ENCODE data around the gene METTL26. TPM values are rescaled to one million over a fixed set of nuclear protein-coding genes. Genes with fewer than 3 reads are reported as not detected.

The METTL26 gene
- total and polyA plus RNA-seq, 9 of the 15 experiments (the other 6 are each of a cell fraction or from before 2014, with no cell fraction given), result 7.3 to 262 (median 80.9) TPM

DNA sequence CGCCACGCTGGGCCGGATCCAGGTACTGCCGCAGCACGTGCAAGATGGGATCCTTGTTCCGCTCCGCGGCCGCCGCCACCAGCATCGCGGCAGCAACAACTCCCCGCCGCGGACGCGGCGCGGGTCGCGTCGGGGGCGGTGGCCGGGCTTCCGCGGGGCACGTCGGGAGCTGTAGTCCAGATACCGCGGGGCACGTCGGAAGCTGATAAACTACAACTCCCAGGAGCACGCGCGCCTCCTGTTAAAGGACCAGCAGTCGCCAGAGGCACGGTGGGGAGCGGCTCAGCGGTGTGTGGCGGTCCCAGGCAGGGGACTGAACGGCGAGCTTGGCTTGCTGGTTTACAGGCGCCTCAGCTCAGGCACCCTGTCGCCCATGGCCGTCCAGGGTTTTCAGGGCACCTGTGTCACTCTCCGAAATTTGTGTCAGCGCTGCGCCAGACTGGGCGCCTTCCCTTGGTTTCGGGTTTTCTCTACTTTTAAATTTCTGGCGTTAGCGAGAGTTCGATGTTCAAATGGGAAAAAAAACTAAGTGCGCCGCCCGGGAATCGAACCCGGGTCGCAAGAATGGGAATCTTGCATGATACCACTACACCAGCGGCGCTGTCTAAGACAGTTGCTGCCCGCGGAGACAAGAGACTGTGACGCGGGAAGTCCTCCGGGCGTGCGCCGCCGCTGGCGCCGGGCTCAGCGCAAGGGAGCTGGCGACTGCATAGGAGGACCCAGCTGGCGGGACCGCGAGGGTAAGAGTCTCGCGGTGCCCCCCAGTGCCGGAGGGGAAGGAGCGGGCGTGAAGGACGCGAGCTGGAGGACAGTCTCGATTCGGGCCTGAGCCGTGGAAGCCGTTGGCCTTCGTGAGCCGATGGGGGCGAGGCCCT is at the start of gene METTL26 (continued):
- TF ChIP-seq, protein P1, sequence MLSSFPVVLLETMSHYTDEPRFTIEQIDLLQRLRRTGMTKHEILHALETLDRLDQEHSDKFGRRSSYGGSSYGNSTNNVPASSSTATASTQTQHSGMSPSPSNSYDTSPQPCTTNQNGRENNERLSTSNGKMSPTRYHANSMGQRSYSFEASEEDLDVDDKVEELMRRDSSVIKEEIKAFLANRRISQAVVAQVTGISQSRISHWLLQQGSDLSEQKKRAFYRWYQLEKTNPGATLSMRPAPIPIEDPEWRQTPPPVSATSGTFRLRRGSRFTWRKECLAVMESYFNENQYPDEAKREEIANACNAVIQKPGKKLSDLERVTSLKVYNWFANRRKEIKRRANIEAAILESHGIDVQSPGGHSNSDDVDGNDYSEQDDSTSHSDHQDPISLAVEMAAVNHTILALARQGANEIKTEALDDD (IDR thresholded peaks at IDR 0.05), result no peak
- peak; percentile 96 for TF ChIP-seq CTBP1 (IDR thresholded peaks at IDR 0.05; ENCODE audit: borderline replicate concordance)
- no peak for TF ChIP-seq GTF2F1 (IDR thresholded peaks at IDR 0.05; ENCODE audit: low read depth, low read length)
- TF ChIP-seq, protein P2, sequence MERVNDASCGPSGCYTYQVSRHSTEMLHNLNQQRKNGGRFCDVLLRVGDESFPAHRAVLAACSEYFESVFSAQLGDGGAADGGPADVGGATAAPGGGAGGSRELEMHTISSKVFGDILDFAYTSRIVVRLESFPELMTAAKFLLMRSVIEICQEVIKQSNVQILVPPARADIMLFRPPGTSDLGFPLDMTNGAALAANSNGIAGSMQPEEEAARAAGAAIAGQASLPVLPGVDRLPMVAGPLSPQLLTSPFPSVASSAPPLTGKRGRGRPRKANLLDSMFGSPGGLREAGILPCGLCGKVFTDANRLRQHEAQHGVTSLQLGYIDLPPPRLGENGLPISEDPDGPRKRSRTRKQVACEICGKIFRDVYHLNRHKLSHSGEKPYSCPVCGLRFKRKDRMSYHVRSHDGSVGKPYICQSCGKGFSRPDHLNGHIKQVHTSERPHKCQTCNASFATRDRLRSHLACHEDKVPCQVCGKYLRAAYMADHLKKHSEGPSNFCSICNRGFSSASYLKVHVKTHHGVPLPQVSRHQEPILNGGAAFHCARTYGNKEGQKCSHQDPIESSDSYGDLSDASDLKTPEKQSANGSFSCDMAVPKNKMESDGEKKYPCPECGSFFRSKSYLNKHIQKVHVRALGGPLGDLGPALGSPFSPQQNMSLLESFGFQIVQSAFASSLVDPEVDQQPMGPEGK (CRISPR knock-in tag; IDR thresholded peaks at IDR 0.05; ENCODE audit: borderline replicate concordance), result no peak
- TF ChIP-seq SMARCA4 (IDR thresholded peaks at IDR 0.05), result no peak
- no peak for TF ChIP-seq PRMT5 (CRISPR knock-in tag; IDR thresholded peaks at IDR 0.05)
- peak; percentile 31; the same call in 1 of the 2 replicates for TF ChIP-seq TCF3 (CRISPR knock-in tag; IDR thresholded peaks at IDR 0.05)
- no peak for TF ChIP-seq ZNF780A (CRISPR knock-in tag; IDR thresholded peaks at IDR 0.05)
- TF ChIP-seq, protein P3, sequence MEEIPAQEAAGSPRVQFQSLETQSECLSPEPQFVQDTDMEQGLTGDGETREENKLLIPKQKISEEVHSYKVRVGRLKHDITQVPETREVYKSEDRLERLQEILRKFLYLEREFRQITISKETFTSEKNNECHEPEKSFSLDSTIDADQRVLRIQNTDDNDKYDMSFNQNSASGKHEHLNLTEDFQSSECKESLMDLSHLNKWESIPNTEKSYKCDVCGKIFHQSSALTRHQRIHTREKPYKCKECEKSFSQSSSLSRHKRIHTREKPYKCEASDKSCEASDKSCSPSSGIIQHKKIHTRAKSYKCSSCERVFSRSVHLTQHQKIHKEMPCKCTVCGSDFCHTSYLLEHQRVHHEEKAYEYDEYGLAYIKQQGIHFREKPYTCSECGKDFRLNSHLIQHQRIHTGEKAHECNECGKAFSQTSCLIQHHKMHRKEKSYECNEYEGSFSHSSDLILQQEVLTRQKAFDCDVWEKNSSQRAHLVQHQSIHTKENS (CRISPR knock-in tag; IDR thresholded peaks at IDR 0.05), result no peak
- TF ChIP-seq SMAD4 (CRISPR knock-in tag; conservative IDR thresholded peaks at IDR 0.05), result peak; percentile 83
- no peak for TF ChIP-seq ZC3H4 (CRISPR knock-in tag; IDR thresholded peaks at IDR 0.05; ENCODE audit: borderline replicate concordance)
- TF ChIP-seq, protein P4, sequence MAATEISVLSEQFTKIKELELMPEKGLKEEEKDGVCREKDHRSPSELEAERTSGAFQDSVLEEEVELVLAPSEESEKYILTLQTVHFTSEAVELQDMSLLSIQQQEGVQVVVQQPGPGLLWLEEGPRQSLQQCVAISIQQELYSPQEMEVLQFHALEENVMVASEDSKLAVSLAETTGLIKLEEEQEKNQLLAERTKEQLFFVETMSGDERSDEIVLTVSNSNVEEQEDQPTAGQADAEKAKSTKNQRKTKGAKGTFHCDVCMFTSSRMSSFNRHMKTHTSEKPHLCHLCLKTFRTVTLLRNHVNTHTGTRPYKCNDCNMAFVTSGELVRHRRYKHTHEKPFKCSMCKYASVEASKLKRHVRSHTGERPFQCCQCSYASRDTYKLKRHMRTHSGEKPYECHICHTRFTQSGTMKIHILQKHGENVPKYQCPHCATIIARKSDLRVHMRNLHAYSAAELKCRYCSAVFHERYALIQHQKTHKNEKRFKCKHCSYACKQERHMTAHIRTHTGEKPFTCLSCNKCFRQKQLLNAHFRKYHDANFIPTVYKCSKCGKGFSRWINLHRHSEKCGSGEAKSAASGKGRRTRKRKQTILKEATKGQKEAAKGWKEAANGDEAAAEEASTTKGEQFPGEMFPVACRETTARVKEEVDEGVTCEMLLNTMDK (IDR thresholded peaks at IDR 0.05; ENCODE audit: borderline replicate concordance, insufficient read depth, low read depth, low read length, poor library complexity, severe bottlenecking), result peak; percentile 45
- TF ChIP-seq, protein P5, sequence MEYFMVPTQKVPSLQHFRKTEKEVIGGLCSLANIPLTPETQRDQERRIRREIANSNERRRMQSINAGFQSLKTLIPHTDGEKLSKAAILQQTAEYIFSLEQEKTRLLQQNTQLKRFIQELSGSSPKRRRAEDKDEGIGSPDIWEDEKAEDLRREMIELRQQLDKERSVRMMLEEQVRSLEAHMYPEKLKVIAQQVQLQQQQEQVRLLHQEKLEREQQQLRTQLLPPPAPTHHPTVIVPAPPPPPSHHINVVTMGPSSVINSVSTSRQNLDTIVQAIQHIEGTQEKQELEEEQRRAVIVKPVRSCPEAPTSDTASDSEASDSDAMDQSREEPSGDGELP (CRISPR knock-in tag; IDR thresholded peaks at IDR 0.05; ENCODE audit: borderline replicate concordance), result peak; percentile 87
- no peak for TF ChIP-seq POLR3G (IDR thresholded peaks at IDR 0.05; ENCODE audit: extremely low read depth, insufficient read length, insufficient replicate concordance)
- TF ChIP-seq HOXB6 (CRISPR knock-in tag; IDR thresholded peaks at IDR 0.05; ENCODE audit: borderline replicate concordance), result no peak
- no peak for TF ChIP-seq KAT2B (IDR thresholded peaks at IDR 0.05; ENCODE audit: low read depth, low read length)
- no peak; the same call in 1 of the 2 replicates for TF ChIP-seq CBFB (CRISPR knock-in tag; IDR thresholded peaks at IDR 0.05)
